Subcutaneous preadipocyte (primary cell): ENCODE measurements around the gene MAPK8IP3. TPM values are rescaled to one million over a fixed set of nuclear protein-coding genes. Genes with fewer than 3 reads are reported as not detected.

Experiments used
- small RNA-seq: library from RNA; depleted of rRNA; stranded (forward); fragments of <200 nt; gene quantifications from one replicate; pipeline ENCODE3, GENCODE V24; 2012
- total RNA-seq: library from RNA; depleted of rRNA; stranded (reverse); fragments of >200 nt; gene quantifications from 2 replicates; pipeline ENCODE4 v1.2.3, GENCODE V29; 2012

The MAPK8IP3 gene, protein sequence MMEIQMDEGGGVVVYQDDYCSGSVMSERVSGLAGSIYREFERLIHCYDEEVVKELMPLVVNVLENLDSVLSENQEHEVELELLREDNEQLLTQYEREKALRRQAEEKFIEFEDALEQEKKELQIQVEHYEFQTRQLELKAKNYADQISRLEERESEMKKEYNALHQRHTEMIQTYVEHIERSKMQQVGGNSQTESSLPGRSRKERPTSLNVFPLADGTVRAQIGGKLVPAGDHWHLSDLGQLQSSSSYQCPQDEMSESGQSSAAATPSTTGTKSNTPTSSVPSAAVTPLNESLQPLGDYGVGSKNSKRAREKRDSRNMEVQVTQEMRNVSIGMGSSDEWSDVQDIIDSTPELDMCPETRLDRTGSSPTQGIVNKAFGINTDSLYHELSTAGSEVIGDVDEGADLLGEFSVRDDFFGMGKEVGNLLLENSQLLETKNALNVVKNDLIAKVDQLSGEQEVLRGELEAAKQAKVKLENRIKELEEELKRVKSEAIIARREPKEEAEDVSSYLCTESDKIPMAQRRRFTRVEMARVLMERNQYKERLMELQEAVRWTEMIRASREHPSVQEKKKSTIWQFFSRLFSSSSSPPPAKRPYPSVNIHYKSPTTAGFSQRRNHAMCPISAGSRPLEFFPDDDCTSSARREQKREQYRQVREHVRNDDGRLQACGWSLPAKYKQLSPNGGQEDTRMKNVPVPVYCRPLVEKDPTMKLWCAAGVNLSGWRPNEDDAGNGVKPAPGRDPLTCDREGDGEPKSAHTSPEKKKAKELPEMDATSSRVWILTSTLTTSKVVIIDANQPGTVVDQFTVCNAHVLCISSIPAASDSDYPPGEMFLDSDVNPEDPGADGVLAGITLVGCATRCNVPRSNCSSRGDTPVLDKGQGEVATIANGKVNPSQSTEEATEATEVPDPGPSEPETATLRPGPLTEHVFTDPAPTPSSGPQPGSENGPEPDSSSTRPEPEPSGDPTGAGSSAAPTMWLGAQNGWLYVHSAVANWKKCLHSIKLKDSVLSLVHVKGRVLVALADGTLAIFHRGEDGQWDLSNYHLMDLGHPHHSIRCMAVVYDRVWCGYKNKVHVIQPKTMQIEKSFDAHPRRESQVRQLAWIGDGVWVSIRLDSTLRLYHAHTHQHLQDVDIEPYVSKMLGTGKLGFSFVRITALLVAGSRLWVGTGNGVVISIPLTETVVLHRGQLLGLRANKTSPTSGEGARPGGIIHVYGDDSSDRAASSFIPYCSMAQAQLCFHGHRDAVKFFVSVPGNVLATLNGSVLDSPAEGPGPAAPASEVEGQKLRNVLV (N-terminal part only)
- 40.4 and 57.9 TPM in 2 replicates for total RNA-seq

DNA sequence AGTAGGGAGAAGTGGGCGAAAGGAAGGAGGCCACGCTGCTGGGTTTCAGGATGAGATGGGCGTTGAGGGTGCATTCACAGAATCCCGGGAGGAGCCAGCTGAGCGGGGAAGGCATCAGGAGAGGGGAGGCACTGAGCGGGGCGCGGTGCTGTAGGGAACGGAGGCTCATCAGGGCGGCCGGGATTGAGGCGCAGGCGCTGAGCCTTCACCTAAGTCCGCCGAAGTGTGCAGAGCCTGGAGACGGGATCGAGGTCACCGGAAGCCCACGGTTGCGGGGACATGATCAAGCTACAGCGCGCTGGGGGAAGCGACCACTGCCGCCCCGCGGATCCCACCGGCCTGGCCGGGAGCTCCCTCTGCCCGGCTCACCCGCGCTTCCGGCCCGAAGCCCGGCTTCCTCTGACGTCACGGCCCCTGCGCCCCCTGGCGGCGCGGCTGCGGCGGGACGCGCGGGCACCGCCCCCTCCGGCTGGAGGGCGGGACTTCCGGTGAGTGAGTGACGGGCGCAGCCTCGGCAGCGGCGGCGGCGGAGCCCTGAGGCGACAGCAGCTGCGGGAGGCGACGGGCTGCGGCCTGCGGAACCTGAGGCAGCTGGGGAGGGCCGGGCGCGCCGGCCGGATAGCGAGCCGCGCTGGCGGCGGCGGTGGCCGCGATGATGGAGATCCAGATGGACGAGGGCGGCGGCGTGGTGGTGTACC lies at the start of gene MAPK8IP3:
Gene MAPK8IP3 (plus strand): TSS at position 508 of the 698 bp plus-strand sequence. CDS start 145 bp downstream, at position 653.

DNA sequence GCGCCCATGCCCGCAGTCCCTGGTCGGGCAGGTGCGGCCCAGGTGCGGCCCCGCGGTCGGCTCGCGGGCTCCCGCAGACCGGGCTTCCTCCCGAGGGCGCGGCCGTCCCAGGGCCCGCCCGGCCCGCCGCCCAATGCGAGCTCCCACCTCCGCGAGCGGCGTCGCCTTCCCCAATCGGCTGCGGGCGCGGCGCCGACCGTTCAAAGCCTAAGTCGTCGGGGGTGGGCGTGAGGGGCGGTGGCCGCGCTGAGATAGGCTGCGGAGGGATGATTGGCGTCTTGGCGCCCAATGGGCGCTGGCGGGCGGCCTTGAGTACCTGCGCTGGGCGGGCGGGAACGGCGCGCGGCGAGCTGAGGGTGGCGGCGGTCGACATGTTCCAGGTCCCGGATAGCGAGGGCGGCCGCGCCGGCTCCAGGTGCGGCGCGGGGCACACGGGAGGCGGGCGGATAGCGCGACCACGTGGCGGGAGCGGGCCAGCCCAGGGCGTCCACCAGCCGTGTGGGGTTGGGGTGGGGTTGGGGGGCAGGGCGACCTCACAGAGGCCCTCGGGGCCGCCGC lies 28.0 kb upstream of the MAPK8IP3 start, which contains the start of gene JPT2:
Gene JPT2 (plus strand): TSS at position 338 of the 558 bp plus-strand sequence. CDS start 34 bp downstream, at position 372.

DNA sequence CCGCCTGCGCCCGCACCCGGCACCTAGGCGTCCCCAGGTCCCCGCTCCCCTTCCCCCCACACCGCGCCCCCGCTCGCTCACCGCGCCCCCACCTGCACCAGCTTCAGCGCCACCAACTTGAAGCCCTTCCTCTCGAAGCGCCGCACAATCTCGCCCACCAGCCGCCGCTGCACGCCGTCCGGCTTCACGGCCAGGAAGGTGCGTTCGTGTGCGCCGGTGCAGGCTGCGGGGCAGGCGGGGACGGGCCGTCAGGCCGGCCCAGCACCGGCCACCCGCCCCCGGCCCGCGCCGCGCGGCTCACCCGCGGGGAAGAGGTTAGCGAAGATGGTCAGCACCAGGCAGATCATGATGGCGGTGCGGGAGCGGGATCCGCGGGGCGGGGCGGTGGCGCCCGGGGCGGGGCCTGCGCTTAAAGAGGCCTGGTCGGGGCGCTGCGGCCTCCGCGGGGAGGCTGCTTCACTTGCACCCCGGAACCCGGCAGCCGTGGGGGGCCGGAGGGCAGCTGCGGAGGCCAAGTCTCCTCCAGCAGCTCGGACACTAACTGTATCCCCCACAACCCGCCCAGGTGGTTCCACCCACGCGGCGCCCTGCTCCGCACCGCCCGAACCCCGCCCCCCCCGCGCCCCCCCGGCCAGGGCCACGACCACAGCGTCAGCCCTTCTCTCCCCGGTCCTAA lies 65.3 kb downstream of the MAPK8IP3 start, which contains the start of gene NME3:
Gene NME3 (minus strand): TSS at position 356 of the 676 bp plus-strand sequence. CDS start 9 bp downstream, at position 347.

DNA sequence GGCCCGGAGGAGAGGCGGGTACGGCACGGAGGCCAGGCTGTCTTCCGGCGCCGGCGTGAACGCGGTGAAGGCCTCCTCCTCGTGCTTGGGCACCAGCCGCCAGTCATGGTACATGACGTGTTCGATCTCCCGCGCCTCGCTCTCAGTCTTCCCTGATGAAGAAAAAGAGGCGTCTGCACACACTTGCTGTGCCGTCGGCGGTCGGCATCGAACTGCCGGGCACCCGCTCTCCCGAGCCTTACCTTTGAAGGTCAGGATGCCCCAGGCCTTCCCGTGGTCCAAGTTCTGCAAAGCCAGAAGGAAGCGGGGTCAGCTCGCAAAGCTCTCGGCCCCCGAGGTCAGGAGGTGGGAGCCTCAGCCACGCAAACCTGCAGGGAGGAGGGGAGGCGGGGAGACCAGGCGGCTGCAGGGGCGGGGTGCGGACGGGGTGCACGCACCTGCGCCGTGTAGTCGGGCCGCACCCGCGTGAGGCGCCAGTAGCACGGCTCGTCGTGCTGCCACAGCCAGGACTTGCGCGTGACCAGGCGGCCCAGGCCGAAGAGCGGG lies 66.4 kb downstream of the MAPK8IP3 start, which contains the start of gene EME2:
Gene EME2 (plus strand): TSS at position 449 of the 546 bp plus-strand sequence. CDS start 418 bp downstream, outside the sequence.

DNA sequence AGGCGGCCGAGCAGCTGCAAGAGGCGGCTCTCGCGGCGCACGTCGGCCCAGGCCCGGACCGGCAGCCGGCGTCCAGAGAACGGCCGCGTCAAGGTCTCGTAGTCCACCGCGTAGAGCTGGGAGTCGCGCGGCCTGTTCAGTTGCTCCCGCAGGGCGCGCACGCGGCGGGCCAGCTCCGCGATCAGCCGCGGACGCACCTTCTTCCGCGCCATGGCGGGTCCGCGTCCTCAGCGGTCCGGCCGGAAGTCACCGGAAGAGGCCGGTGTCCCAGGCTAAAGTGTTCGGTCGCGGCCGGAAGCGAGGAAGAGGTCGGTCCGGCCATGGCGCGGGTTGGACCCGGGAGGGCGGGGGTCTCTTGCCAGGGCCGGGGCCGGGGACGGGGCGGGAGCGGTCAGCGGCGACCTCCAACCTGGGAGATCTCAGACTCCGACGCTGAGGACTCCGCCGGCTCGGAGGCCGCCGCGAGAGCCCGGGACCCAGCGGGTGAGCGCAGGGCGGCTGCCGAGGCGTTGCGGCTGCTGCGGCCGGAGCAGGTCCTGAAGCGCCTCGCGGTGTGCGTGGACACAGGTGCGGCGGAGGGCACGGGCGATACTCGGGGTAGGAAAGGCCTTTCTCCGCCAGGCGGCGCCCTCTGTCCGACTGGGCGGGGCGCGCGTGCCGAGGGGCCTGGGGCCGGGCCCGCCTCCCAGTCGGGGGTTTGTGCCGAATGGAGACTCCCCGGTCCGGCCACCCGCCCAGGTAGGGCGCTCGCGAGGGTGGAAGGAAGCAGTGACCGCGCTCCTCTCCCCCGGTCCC lies 67.1 kb downstream of the MAPK8IP3 start, which contains the start of gene MRPS34:
Gene MRPS34 (minus strand): TSS at position 227 of the 795 bp plus-strand sequence. CDS start 15 bp downstream, at position 212.

DNA sequence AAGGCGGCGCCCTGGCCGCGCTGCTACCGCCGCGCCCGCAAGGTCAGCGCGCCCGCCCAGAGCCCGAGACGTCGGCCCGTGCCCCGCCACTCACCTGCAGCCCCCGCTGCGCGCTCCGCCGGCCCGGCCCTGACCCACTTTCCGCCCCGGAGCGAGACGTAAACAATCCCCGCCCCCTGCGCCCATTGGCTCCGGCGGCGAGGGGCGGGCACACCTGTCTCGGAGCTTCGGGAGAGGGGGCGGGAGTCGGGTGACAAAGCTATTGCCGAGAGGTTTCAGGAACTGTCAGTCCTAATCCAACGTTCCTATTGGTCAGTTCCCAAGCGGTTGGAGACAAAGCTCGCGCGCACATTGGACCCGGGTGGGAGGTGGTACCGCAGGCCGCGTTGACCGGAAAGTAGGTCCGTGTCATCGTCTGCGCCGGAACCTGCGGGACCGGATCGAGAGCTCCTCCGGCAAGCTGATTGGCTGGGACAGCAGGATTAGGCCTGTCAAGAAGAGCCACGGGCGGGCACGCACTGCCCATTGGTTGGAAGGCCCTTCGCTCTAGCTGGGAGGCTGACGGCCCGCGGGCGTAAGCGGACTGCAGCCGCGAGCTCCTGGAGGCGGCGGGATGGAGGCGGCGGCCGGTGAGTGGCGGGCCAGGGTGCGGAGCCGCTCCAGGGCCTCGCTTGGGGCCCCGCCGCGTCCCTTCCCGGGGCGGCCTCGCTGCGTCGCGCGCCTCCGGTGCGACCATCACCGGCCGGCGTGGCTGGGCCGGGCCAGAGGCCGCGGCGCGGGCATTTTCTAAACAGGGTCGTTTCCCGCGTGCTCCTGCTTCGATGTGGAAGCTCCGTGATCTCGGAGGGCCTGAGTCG lies 76.6 kb downstream of the MAPK8IP3 start, which contains the start of the genes NUBP2 and SPSB3:
Gene NUBP2 (plus strand): TSS at position 553 of the 857 bp plus-strand sequence. CDS start 61 bp downstream, at position 614.
Gene SPSB3 (minus strand): TSS at position 164 of the 857 bp plus-strand sequence. CDS start 1,088 bp downstream, outside the sequence.

DNA sequence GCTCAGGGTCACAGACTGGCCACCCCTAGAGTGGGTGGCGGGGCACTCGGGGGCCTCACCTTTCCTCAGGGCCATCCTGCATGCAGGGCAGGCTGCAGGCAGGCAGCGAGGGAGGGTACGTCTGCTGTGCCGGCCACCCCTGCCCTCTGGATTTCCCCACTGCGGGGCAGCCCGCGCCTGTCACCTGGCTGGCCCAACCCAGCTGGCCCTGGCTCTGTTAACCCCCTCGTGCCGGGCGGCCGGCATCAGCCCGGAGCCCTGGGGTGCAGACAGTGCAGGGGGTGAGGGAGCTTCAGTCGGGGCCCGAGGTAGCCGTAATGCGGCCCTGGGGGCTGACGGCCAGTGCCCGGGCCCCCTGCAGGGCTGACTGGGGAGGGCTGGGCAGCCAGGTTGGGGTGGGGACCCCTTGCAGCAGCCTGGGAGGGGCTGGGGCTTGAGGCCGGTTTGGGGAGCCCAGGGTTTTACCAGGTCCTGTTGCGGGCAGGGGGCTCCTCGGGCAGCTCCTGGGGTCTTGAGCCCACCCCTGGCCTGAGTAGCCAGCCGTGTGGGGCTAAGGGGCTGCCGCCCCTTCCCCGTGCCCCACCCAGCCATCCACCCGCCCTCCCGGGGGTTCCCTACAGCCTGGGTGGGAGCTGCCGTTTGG lies 87.7 kb downstream of the MAPK8IP3 start, which contains the start of gene IGFALS:
Gene IGFALS (minus strand): TSS at position 128 of the 643 bp plus-strand sequence. CDS start 53 bp downstream, at position 75.

Small RNA genes lying within 50 kb of the gene (small RNA-seq; reads per million reads assigned to genes)
- 0.11 reads per million for gene MIR3177

Other genes starting within 250 kb of the MAPK8IP3 start
- 80.0 and 107 TPM in 2 replicates for gene CLCN7, start 231.2 kb upstream of the MAPK8IP3 start, total RNA-seq
- under 0.01 and 0.39 TPM in 2 replicates for gene PTX4, start 217.3 kb upstream of the MAPK8IP3 start, total RNA-seq
- gene TELO2, start 212.8 kb upstream of the MAPK8IP3 start, total RNA-seq: 23.1 and 31.9 TPM in 2 replicates
- 14.9 and 15.8 TPM in 2 replicates for gene TMEM204, start 172.5 kb upstream of the MAPK8IP3 start, total RNA-seq
- gene IFT140, start 94.1 kb upstream of the MAPK8IP3 start, total RNA-seq: 21.3 and 25.2 TPM in 2 replicates
- 9.6 and 13.5 TPM in 2 replicates for gene CRAMP1, start 93.8 kb upstream of the MAPK8IP3 start, total RNA-seq
- 52.2 and 57.7 TPM in 2 replicates for gene JPT2, start 27.9 kb upstream of the MAPK8IP3 start, total RNA-seq
- gene NME3, start 65.3 kb downstream of the MAPK8IP3 start, total RNA-seq: 29.9 and 37.5 TPM in 2 replicates
- gene EME2, start 66.6 kb downstream of the MAPK8IP3 start, total RNA-seq: 11.7 and 18.4 TPM in 2 replicates
- gene MRPS34, start 66.9 kb downstream of the MAPK8IP3 start, total RNA-seq: 68.0 and 88.2 TPM in 2 replicates
- 20.3 and 27.2 TPM in 2 replicates for gene SPSB3, start 76.4 kb downstream of the MAPK8IP3 start, total RNA-seq
- gene NUBP2, start 76.8 kb downstream of the MAPK8IP3 start, total RNA-seq: 69.8 and 79.4 TPM in 2 replicates
- gene IGFALS, start 87.5 kb downstream of the MAPK8IP3 start, total RNA-seq: under 0.01 TPM in 1 of 2 replicates, not detected in the other
- gene HAGH, start 120.6 kb downstream of the MAPK8IP3 start, total RNA-seq: 14.7 and 24.3 TPM in 2 replicates
- 52.6 and 61.7 TPM in 2 replicates for gene FAHD1, start 121.0 kb downstream of the MAPK8IP3 start, total RNA-seq
- not detected in 2 replicates for gene MEIOB, start 166.0 kb downstream of the MAPK8IP3 start, total RNA-seq
- not detected in 2 replicates for gene HS3ST6, start 212.2 kb downstream of the MAPK8IP3 start, total RNA-seq
- 12.7 and 15.4 TPM in 2 replicates for gene MSRB1, start 237.0 kb downstream of the MAPK8IP3 start, total RNA-seq
- gene RPL3L, start 248.5 kb downstream of the MAPK8IP3 start, total RNA-seq: not detected in 2 replicates